Fibroblast of villous mesenchyme (primary cell): Measurements from ENCODE around the gene RYR1. TPM values are rescaled to one million over a fixed set of nuclear protein-coding genes. Genes with fewer than 3 reads are reported as not detected.

ENCODE experiments used
- DNase-seq: peaks from one replicate; pipeline ENCODE4 v3.0.0-alpha.2; 2010; ENCODE audit warnings: low read depth
- H3K4me3 ChIP-seq: 2 replicates; pipeline ENCODE4 v1.5.1; 2011; ENCODE audit warnings: low read depth, mild to moderate bottlenecking, low read length
- total RNA-seq: library from RNA; depleted of rRNA; stranded (reverse); fragments of >200 nt; gene quantifications from 2 replicates; pipeline ENCODE4 v1.2.3, GENCODE V29; 2012
- TF ChIP-seq, protein P1 (sequence below): IDR thresholded peaks from 2 replicates; pipeline ENCODE4 v1.5.1; 2012; ENCODE audit warnings: low read depth, mild to moderate bottlenecking, low read length; ENCODE audit not compliant: insufficient read depth

Gene RYR1
- total RNA-seq, 1 donor: under 0.01 TPM

DNA sequence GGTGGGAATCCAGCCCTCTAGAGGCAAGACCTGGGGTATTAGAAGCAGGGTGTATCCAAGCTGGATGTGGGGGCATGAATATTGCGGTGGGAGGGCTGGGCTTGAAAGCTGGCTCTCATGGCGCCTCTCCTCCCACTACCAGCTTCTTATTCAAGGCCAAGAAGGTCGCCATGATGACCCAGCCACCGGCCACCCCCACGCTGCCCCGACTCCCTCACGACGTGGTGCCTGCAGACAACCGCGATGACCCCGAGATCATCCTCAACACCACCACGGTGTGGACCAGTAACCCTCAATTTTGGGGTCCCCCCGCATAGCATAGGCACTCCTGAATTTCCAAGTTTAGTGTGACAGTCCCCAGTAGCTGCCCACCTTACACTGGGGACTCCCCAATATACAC, 41.7 kb downstream of the RYR1 start:
- DNase-seq: no peak
- TF ChIP-seq, protein P1, sequence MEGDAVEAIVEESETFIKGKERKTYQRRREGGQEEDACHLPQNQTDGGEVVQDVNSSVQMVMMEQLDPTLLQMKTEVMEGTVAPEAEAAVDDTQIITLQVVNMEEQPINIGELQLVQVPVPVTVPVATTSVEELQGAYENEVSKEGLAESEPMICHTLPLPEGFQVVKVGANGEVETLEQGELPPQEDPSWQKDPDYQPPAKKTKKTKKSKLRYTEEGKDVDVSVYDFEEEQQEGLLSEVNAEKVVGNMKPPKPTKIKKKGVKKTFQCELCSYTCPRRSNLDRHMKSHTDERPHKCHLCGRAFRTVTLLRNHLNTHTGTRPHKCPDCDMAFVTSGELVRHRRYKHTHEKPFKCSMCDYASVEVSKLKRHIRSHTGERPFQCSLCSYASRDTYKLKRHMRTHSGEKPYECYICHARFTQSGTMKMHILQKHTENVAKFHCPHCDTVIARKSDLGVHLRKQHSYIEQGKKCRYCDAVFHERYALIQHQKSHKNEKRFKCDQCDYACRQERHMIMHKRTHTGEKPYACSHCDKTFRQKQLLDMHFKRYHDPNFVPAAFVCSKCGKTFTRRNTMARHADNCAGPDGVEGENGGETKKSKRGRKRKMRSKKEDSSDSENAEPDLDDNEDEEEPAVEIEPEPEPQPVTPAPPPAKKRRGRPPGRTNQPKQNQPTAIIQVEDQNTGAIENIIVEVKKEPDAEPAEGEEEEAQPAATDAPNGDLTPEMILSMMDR: no peak
- no peak overlapping the region for H3K4me3 ChIP-seq

DNA sequence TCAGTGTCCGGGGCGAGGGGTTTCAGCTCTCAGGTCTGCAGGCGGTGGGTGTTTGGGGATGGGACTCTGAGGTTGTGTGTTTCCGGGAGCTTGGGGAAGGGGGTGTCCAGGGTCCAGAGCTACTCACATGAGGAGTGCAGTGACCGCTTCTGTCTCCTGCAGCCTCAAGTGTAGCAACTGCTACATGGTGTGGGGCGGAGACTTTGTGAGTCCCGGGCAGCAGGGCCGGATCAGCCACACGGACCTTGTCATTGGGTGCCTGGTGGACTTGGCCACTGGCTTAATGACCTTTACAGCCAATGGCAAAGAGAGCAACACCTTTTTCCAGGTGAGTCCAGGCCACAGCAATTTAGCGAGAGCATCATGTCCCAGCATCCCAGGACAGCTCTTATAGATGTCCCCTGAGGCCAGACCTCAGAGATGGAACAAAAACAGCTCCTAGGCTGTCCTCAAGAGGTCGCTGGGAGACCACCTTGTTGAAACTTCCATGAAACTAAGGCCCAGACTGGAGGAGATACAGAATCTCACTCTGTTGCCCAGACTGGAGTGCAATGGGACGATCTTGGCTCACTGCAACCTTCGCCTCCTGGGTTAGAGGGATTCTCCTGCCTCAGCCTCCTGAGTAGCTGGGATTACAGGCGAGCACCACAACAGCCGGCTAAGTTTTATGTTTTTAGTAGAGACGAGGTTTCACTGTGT, 44.9 kb downstream of the RYR1 start:
- no peak overlapping the region for H3K4me3 ChIP-seq
- TF ChIP-seq, protein P1: peak; percentile 24
- DNase-seq: peak; percentile 4

DNA sequence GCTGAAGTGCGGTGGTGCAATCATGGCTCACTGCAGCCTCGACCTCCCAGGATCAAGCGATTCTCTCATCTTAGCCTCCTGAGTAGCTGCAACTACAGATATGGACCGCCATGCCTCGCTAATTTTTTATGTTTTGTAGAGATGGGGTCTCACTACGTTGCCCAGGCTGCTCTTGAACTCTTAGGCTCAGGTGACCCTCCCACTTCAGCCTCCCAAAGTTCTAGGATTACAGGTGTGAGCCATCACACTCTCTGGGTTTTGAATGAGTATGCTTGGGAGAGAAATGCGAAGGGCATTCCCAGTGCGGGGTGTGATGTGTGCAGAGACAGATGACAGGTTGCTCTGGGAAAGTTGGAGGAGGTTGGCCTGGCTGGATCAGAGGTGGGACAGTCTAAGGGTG, 49.0 kb downstream of the RYR1 start:
- TF ChIP-seq, protein P1: no peak
- no peak for DNase-seq

DNA sequence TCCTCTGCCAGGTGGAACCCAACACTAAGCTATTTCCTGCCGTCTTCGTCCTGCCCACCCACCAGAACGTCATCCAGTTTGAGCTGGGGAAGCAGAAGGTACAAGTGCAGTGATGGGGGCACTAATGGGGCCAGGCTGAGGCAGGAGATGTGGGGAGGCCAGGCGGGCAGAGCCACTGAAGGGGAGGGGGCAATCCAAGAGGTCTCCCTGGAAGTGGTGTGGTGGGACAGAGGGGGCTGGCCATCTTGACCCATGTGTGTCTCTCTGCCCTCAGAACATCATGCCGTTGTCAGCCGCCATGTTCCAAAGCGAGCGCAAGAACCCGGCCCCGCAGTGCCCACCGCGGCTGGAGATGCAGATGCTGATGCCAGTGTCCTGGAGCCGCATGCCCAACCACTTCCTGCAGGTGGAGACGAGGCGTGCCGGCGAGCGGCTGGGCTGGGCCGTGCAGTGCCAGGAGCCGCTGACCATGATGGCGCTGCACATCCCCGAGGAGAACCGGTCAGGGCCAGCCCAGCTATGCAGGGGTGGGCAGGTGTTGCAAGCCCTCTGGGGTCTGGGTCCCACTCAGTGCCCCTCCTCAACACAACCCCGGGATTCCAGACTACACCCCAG, 49.6 kb downstream of the RYR1 start:
- TF ChIP-seq, protein P1: no peak
- H3K4me3 ChIP-seq: no peak overlapping the region
- no peak for DNase-seq

More for the DNA sequence above, 49.0 kb downstream of the RYR1 start:
- no peak overlapping the region for H3K4me3 ChIP-seq

DNA sequence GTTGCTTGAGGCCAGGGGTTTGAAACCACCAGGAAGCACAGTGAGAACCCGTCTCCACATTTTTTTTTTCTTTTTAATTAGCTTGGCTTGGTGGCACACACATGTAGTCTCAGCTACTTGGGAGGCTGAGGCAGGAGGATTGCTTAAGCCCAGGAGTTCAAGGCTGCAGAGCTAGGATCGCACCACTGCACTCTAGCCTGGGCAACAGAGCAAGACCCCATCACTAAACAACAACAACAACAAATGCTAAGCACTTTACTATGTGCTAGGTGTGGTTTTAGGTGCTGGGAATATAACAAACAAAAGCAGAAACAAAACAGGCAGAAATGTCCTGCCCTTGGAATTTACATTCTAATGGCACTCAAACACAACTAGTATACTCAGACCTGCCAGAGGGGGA, 51.3 kb downstream of the RYR1 start:
- H3K4me3 ChIP-seq: no peak overlapping the region
- TF ChIP-seq, protein P1: no peak
- no peak for DNase-seq

DNA sequence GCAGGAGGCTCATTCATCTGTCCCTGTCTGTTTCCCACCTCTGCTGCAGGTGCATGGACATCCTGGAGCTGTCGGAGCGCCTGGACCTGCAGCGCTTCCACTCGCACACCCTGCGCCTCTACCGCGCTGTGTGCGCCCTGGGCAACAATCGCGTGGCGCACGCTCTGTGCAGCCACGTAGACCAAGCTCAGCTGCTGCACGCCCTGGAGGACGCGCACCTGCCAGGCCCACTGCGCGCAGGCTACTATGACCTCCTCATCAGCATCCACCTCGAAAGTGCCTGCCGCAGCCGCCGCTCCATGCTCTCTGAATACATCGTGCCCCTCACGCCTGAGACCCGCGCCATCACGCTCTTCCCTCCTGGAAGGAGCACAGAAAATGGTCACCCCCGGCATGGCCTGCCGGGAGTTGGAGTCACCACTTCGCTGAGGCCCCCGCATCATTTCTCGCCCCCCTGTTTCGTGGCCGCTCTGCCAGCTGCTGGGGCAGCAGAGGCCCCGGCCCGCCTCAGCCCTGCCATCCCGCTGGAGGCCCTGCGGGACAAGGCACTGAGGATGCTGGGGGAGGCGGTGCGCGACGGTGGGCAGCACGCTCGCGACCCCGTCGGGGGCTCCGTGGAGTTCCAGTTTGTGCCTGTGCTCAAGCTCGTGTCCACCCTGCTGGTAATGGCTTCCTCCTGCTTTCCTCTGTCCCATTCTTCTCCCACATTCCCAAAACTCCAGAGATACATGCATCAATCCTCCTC, 52.2 kb downstream of the RYR1 start:
- TF ChIP-seq, protein P1: no peak
- no peak for DNase-seq
- H3K4me3 ChIP-seq: no peak overlapping the region
